ENCODE measurements around the gene F7.

F7 gene

GRCh38 chr13:113167575-113167974, 62.0 kb downstream of the F7 start:
- H3K9ac ChIP-seq (ENCODE audit: low read length): no peak overlapping the region
- no peak overlapping the region for H3K27ac ChIP-seq (ENCODE audit: low read depth, low read length)
- H3K27me3 ChIP-seq (ENCODE audit: control insufficient read depth in 1 of 2, insufficient read depth in 2 of 2, low read length in 2 of 2): peaks cover 5 to 9% of the 10 kb centered on the region in 2 donors
- no peaks in the 10 kb centered on the region for H3K9me3 ChIP-seq (ENCODE audit: low read length)
- no peak overlapping the region for H3K4me3 ChIP-seq (ENCODE audit: low read depth in 1 of 2, low read length in 2 of 2)
- H3K36me3 ChIP-seq (ENCODE audit: insufficient read depth, low read length): peaks cover 15% of the 10 kb centered on the region
- no peaks in the 10 kb centered on the region for H3K4me1 ChIP-seq (ENCODE audit: insufficient read depth, low read length)

- no peak overlapping the region for H3K4me3 ChIP-seq (ENCODE audit: low read depth in 1 of 2, low read length in 2 of 2)
- no peak overlapping the region for H3K9ac ChIP-seq (ENCODE audit: low read length)
- peaks cover 16% of the 10 kb centered on the region for H3K36me3 ChIP-seq (ENCODE audit: insufficient read depth, low read length)
- no peaks in the 10 kb centered on the region for H3K4me1 ChIP-seq (ENCODE audit: insufficient read depth, low read length)
- peaks cover 2 to 4% of the 10 kb centered on the region in 2 donors for H3K27me3 ChIP-seq (ENCODE audit: control insufficient read depth in 1 of 2, insufficient read depth in 2 of 2, low read length in 2 of 2)
- H3K9me3 ChIP-seq (ENCODE audit: low read length): no peaks in the 10 kb centered on the region
- no peak overlapping the region for H3K27ac ChIP-seq (ENCODE audit: low read depth, low read length)
Measured at GRCh38 chr13:113168211-113168610, 62.6 kb downstream of the F7 start.

DNA sequence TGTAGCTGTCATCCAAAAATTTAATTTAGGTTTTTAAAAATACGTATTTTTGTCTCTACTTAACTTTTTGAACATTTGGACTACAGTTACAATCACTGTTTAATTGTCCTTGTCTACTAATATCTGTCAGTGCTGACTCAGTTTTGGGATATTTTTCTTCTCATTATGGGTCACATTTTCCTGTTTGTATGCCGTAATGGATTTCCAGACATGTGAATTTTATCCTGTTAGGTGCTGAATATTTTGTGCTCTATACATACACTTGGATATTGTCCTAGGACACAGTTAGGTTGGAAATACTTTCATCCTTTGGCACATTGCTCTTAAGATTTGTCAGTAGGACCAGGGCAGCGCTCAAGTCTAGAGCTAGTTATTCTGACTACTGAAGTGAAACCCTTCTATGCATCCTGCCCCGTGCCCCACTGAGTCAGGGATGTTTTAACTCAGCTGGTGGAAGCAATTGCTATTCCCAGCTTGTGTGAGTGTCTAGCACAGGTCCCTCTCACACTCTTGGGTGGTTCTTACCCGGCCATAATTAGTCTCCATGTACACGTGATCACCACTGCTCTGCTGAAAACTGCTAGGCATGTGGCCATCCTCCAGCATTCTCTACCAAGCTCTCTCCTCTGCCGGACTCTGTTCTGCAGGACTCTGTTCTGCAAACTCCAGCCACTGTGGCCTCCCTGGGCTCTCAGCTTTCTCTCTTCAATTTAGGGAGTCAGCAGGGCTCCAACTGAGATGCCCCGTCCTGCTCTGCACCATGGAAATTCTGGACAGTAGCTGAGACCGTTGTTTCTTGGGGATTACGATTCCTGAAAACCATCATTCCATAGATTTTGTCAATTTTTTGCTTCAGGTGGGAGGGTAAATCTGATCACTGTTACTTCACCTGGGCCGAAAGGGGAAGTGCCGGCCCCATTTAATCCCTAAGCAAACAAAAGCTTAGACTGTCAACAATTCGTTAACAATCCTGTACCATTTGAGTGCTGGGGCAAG, 64.0 kb downstream of the F7 start:
- H3K36me3 ChIP-seq (ENCODE audit: insufficient read depth, low read length): peaks cover 16% of the 10 kb centered on the region
- H3K4me3 ChIP-seq (ENCODE audit: low read depth in 1 of 2, low read length in 2 of 2): no peak overlapping the region
- H3K9ac ChIP-seq (ENCODE audit: low read length): no peak overlapping the region
- H3K27me3 ChIP-seq (ENCODE audit: control insufficient read depth in 1 of 2, insufficient read depth in 2 of 2, low read length in 2 of 2): no peaks in the 10 kb centered on the region
- no peaks in the 10 kb centered on the region for H3K4me1 ChIP-seq (ENCODE audit: insufficient read depth, low read length)
- H3K27ac ChIP-seq (ENCODE audit: low read depth, low read length): no peak overlapping the region
- H3K9me3 ChIP-seq (ENCODE audit: low read length): no peaks in the 10 kb centered on the region
